Osteocyte (in vitro differentiated cells): ENCODE data around the gene AOPEP. TPM values are rescaled to one million over a fixed set of nuclear protein-coding genes. Genes with fewer than 3 reads are reported as not detected.
A peak's percentile ranks its signal among the peaks of the same experiment; 100 is the strongest.

Experiments
- DNase-seq: peaks from one replicate; pipeline ENCODE4 v3.0.0; 2021; ENCODE audit warnings: mixed read lengths; ENCODE audit not compliant: unreplicated experiment; ENCODE audit errors: extremely low spot score
- H3K27ac Mint-ChIP-seq: one replicate; pipeline ENCODE4 v1.8.0; 2021; ENCODE audit warnings: mild to moderate bottlenecking, mixed read lengths; ENCODE audit not compliant: unreplicated experiment
- H3K27me3 Mint-ChIP-seq: one replicate; pipeline ENCODE4 v1.8.0; 2021; ENCODE audit warnings: mixed read lengths; ENCODE audit not compliant: unreplicated experiment
- H3K36me3 Mint-ChIP-seq: one replicate; pipeline ENCODE4 v1.8.0; 2021; ENCODE audit warnings: mixed read lengths; ENCODE audit not compliant: unreplicated experiment
- H3K4me1 Mint-ChIP-seq: one replicate; pipeline ENCODE4 v1.8.0; 2021; ENCODE audit warnings: mixed read lengths; ENCODE audit not compliant: unreplicated experiment
- H3K4me3 Mint-ChIP-seq: one replicate; pipeline ENCODE4 v1.8.0; 2021; ENCODE audit warnings: mild to moderate bottlenecking, moderate library complexity, mixed read lengths; ENCODE audit not compliant: unreplicated experiment
- H3K9me3 Mint-ChIP-seq: one replicate; pipeline ENCODE4 v1.8.0; 2021; ENCODE audit warnings: mixed read lengths; ENCODE audit not compliant: unreplicated experiment
- CTCF ChIP-seq: fragments of 200-600 bp; sonication (generic); IDR thresholded peaks from 2 replicates; pipeline ENCODE4 v1.5.0; 2021; ENCODE audit warnings: antibody characterized with exemption, mild to moderate bottlenecking, moderate library complexity
- total RNA-seq: library from RNA; stranded (reverse); gene quantifications from 2 replicates; pipeline ENCODE4 v1.2.1, GENCODE V29; 2021

Gene AOPEP
- total RNA-seq, 1 donor from 2014 or later: 108 TPM

- Mint-ChIP-seq H3K9me3 (no peaks in the 10 kb centered on the region), H3K4me1 (no peaks in the 10 kb centered on the region), H3K36me3 (peaks cover 4% of the 10 kb centered on the region), H3K27me3 (no peaks in the 10 kb centered on the region), H3K27ac (no peak overlapping the region), H3K4me3 (no peak overlapping the region)
- DNase-seq: no peak
- TF ChIP-seq CTCF: no peak
Observed at GRCh38 chr9:94736759-94737158, 10.3 kb downstream of the AOPEP start.

DNA sequence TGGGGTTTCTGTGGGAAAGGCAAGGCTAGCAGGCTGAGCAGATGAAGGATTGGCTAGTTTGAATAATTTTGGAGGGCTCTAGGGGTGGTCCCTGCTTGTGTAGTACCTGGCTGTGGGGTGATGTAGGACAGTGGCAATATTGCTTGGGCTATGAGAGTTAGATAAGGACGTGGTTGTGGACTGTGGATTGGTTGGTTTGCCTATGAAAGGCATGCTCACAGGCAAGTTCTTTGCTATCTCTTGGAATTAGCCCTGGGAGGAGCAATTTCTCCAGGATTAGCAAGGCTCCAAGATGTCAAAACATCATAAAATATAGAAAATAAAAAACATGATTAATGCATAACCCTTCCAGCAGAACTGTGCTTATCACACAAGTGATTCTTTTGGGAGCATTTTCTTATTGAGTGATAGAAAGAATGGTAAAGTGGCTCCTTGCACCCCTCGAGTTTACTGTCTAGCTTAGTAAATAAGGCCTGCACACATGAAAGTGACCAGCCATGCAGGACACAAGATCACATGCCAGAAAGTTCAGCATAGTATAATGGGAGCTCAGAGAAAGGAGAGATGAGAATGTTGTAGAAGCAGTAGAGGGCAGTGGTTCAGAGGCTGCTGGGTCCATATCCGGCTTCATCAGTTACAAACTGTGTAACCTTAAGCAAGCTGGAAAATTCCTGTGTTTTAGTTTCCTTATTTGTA, 13.8 kb downstream of the AOPEP start:
- TF ChIP-seq CTCF: no peak
- H3K9me3 Mint-ChIP-seq: no peaks in the 10 kb centered on the region
- H3K36me3 Mint-ChIP-seq: peaks cover 7% of the 10 kb centered on the region
- no peak for DNase-seq
- H3K27me3 Mint-ChIP-seq: no peaks in the 10 kb centered on the region
- no peak overlapping the region for H3K27ac Mint-ChIP-seq
- H3K4me1 Mint-ChIP-seq: peaks cover 12% of the 10 kb centered on the region
- no peak overlapping the region for H3K4me3 Mint-ChIP-seq

- peaks cover 12% of the 10 kb centered on the region for H3K4me1 Mint-ChIP-seq
- no peaks in the 10 kb centered on the region for H3K27me3 Mint-ChIP-seq
- H3K9me3 Mint-ChIP-seq: no peaks in the 10 kb centered on the region
- no peak for DNase-seq
- no peak overlapping the region for H3K27ac Mint-ChIP-seq
- peaks cover 7% of the 10 kb centered on the region for H3K36me3 Mint-ChIP-seq
- no peak for TF ChIP-seq CTCF
- H3K4me3 Mint-ChIP-seq: no peak overlapping the region
Observed at GRCh38 chr9:94741866-94742265, 15.4 kb downstream of the AOPEP start.

DNA sequence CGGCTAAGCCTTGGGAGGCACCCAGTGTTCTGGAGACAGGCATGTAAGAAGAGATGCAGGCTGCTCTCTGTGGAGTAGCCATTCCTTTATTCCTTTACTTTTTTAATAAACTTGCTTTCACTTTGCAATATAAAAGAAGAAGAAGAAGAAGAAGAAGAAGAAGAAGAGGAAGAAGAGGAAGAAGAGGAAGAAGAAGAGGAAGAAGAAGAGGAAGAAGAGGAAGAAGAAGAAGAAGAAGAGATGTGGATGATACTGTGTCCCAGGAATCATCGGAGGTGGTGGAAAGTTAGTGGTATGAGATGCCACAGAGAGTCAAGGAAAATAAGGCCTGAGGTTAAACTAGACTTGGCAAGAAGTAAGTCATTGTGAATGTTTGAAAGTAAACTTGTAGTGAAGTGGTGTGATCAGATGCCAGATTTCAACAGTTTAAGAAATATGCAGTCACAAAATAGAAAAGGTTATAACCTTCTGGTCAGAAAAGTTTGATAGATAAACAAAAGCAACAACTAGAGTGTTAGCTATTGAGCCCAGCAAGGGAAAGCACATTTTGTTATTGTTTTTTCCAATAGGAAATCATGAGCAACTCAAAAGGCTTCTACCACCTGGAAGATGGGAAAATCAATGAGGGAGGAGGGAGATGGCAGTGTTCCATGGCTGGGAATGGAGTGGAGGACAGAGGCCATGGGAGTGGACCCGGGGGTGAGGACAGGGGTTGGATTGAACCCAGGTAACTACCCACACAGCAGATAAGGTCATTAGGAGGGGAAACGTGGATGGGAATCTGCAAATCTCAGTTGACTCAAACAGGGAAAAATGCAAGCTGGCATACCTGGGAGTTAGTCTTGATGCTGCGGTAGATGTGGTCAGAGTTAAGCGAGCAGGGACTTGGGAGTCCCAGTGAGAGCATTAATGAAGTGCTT, 16.8 kb downstream of the AOPEP start:
- peak overlapping the region; percentile 8 for H3K27ac Mint-ChIP-seq
- DNase-seq: no peak
- no peak overlapping the region for H3K4me3 Mint-ChIP-seq
- peaks cover 4% of the 10 kb centered on the region for H3K9me3 Mint-ChIP-seq
- H3K36me3 Mint-ChIP-seq: peaks cover 14% of the 10 kb centered on the region
- H3K27me3 Mint-ChIP-seq: no peaks in the 10 kb centered on the region
- H3K4me1 Mint-ChIP-seq: peaks cover 12% of the 10 kb centered on the region
- no peak for TF ChIP-seq CTCF
